T-cell (primary cell): Measurements from ENCODE around the gene PSEN1. TPM values are rescaled to one million over a fixed set of nuclear protein-coding genes. Genes with fewer than 3 reads are reported as not detected.

Experiments
- ATAC-seq, 4 experiments: fragments of 200-7000 bp in 3 of 4; fragments of 150-1000 bp in 1 of 4; cut with Tn5 transposase; replicated peaks in 1 of 4; 1 replicate in 3 of 4; 2 replicates in 1 of 4; pipeline ENCODE4 v1.10.0; 2021; ENCODE audit warnings: moderate library complexity in 3 of 4, mild to moderate bottlenecking in 2 of 4, moderate number of reproducible peaks in 1 of 4
- CTCF ChIA-PET, 2 donors: fragments of 300-600 bp; sonication (Branson Sonifier 250); formaldehyde crosslinking; loops; one replicate each; lab custom pipeline; 2022; ENCODE audit warnings: antibody characterized with exemption in 2 of 2; lab: Charles Lee
- POLR2A ChIA-PET, 2 donors: fragments of 300-600 bp; sonication (Branson Sonifier 250); formaldehyde crosslinking; loops; one replicate each; lab custom pipeline; 2022; ENCODE audit warnings: antibody characterized with exemption in 2 of 2; lab: Charles Lee
- DNase-seq, 35 experiments: peaks; one replicate each; pipeline versions ENCODE4 v3.0.0 to v3.0.0-alpha.2; 2013 to 2023
- H3K27ac ChIP-seq: one replicate; pipeline ENCODE4 v1.5.1; 2013; ENCODE audit warnings: low read length
- H3K27me3 ChIP-seq, 2 experiments: replicated peaks in 1 of 2; 1 replicate in 1 of 2; 2 replicates in 1 of 2; pipeline versions ENCODE4 v1.6.1 to v1.7.0; 2013; ENCODE audit warnings: low read length in 1 of 2, mixed read lengths in 1 of 2; ENCODE audit not compliant: control insufficient read depth in 2 of 2, insufficient read depth in 2 of 2; ENCODE audit errors: extremely low read depth in 1 of 2
- H3K36me3 ChIP-seq, 2 donors: 1 replicate in 1 of 2; 2 replicates in 1 of 2; pipeline versions ENCODE4 v1.6.1 to v1.7.0; 2013; ENCODE audit warnings: low read length in 1 of 2; ENCODE audit not compliant: control insufficient read depth in 2 of 2, insufficient read depth in 1 of 2; ENCODE audit errors: extremely low read depth in 1 of 2
- H3K4me1 ChIP-seq, 2 experiments: 1 replicate in 1 of 2; 2 replicates in 1 of 2; pipeline versions ENCODE4 v1.6.1 to v1.7.0; 2013; ENCODE audit warnings: low read length in 2 of 2, mixed read lengths in 1 of 2; ENCODE audit not compliant: insufficient read depth in 2 of 2, control insufficient read depth in 1 of 2; ENCODE audit errors: extremely low read depth in 1 of 2
- H3K4me3 ChIP-seq, 2 donors: 1 replicate in 1 of 2; 2 replicates in 1 of 2; pipeline versions ENCODE4 v1.5.1 to v1.7.0; 2013; ENCODE audit warnings: mild to moderate bottlenecking in 2 of 2, low read length in 1 of 2, moderate library complexity in 1 of 2; ENCODE audit not compliant: control insufficient read depth in 1 of 2; ENCODE audit errors: extremely low read depth in 1 of 2
- H3K9me3 ChIP-seq: 2 replicates; pipeline ENCODE4 v1.7.0; 2013
- H3K27ac Mint-ChIP-seq, 2 donors: one replicate each; pipeline ENCODE4 v1.8.0; 2020 to 2021; ENCODE audit warnings: mild to moderate bottlenecking in 2 of 2, mixed read lengths in 2 of 2
- H3K27me3 Mint-ChIP-seq, 2 donors: one replicate each; pipeline ENCODE4 v1.8.0; 2021 to 2022; ENCODE audit warnings: mixed read lengths in 2 of 2
- H3K36me3 Mint-ChIP-seq: one replicate; pipeline ENCODE4 v1.8.0; 2021; ENCODE audit warnings: mixed read lengths
- H3K4me1 Mint-ChIP-seq, 3 donors: one replicate each; pipeline ENCODE4 v1.8.0; 2020 to 2022; ENCODE audit warnings: mixed read lengths in 3 of 3, mild to moderate bottlenecking in 1 of 3
- H3K4me3 Mint-ChIP-seq, 3 donors: one replicate each; pipeline ENCODE4 v1.8.0; 2020 to 2022; ENCODE audit warnings: mild to moderate bottlenecking in 3 of 3, mixed read lengths in 3 of 3, moderate library complexity in 3 of 3
- H3K9me3 Mint-ChIP-seq, 3 donors: one replicate each; pipeline ENCODE4 v1.8.0; 2020 to 2022; ENCODE audit warnings: mixed read lengths in 3 of 3
- WGBS: methylation state at CpG from one replicate; pipeline ENCODE4 v1.1.5; 2013; ENCODE audit warnings: missing lambda C conversion rate; ENCODE audit not compliant: insufficient coverage; 5-methylcytosine and 5-hydroxymethylcytosine counted together
- total RNA-seq, 35 experiments: library from RNA in 6 of 35; stranded (reverse) in 6 of 35; fragments of 120-200 nt in 1 of 35; gene quantifications; one replicate each; pipeline versions ENCODE4 v1.2.1 to v1.2.4 and lab custom pipeline; 2013 to 2026

Gene PSEN1
- total RNA-seq, 5 donors from 2014 or later (not counting 1 experiment from before 2014, with no cell fraction given): 31.7 to 49.2 (median 37.9) TPM

DNA sequence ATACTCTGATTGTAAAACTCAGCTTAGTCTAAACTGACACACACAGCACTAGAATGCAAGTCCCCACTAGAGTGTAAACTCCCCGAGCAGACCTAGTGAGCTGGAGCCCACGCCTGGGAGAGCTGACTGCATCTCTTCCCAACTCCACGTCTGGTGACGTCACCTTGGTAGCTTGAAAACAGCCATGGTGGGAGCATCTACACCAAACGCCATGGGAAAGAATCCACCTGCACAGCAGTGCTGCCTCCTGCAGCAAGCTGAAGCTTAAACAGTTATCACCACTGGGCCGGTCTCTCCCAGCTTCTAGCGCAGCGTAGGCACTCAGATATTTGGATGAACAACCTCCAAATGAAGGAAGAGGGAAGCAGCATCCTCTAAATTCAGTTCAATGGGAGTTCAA lies 96.7 kb downstream of the PSEN1 start:
- Mint-ChIP-seq H3K4me1 (peaks cover 4 to 12% (median 8%) of the 10 kb centered on the region in 3 donors), H3K9me3 (no peaks in the 10 kb centered on the region), H3K27ac (no peak overlapping the region), H3K36me3 (peaks cover 15% of the 10 kb centered on the region), H3K4me3 (no peak overlapping the region), H3K27me3 (peaks cover 33 to 40% of the 10 kb centered on the region in 2 donors)
- DNase-seq: no peak
- H3K27me3 ChIP-seq: peaks cover 9 to 56% of the 10 kb centered on the region in 2 experiments
- H3K36me3 ChIP-seq: peaks cover 1 to 3% of the 10 kb centered on the region in 2 donors
- CTCF ChIA-PET: interaction anchor here (0.5 to 0.7 kb wide), 2 partner anchors 156 to 1650 kb away, joined by 4 to 7 read pairs; no protein-coding TSS in a partner anchor
- H3K4me1 ChIP-seq: peaks cover 0 to 6% of the 10 kb centered on the region in 2 experiments
- 78% methylated on average over 7 of the region's 8 CpGs for WGBS
- H3K4me3 ChIP-seq: no peak overlapping the region
- no peak overlapping the region for H3K27ac ChIP-seq
- no peaks in the 10 kb centered on the region for H3K9me3 ChIP-seq
- POLR2A ChIA-PET: no interaction called here
- no peak for ATAC-seq

- Mint-ChIP-seq H3K9me3 (no peaks in the 10 kb centered on the region), H3K27me3 (peaks cover 33 to 44% of the 10 kb centered on the region in 2 donors), H3K36me3 (peaks cover 10% of the 10 kb centered on the region), H3K4me1 (peaks cover 7 to 16% (median 8%) of the 10 kb centered on the region in 3 donors), H3K27ac (no peak overlapping the region), H3K4me3 (no peak overlapping the region)
- Histone ChIP-seq H3K4me3 (no peak overlapping the region), H3K27me3 (peaks cover 13 to 60% of the 10 kb centered on the region in 2 experiments), H3K4me1 (peaks cover 0 to 11% of the 10 kb centered on the region in 2 experiments), H3K36me3 (no peaks in the 10 kb centered on the region), H3K9me3 (no peaks in the 10 kb centered on the region), H3K27ac (no peak overlapping the region)
- POLR2A ChIA-PET: no interaction called here
- CTCF ChIA-PET: no interaction called here
- ATAC-seq (no peak), DNase-seq (no peak)
- WGBS: 80% methylated on average over 9 of the region's 10 CpGs
Observed at GRCh38 chr14:73233564-73233963, 97.3 kb downstream of the PSEN1 start.

DNA sequence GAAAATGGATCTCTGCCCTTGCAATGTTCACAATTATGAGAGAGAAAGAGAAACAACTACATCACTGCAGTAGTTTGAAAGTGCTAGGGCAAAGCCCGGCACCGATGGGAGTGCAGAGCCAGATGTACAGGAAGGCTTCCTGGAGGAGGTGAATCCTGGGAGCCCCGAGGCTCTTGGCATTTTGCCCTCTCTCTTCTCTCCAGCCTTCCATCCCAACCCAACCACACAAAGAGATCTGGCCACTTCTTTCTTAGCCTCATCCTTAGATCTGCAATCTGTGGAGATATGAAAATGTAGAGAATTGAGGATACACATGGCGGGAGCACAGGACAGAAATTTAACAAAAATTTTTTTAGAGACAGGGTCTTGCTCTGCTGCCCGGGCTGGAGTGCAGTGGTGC lies 97.7 kb downstream of the PSEN1 start:
- H3K9me3 Mint-ChIP-seq: no peaks in the 10 kb centered on the region
- ATAC-seq: no peak
- CTCF ChIA-PET: no interaction called here
- no peak for DNase-seq
- H3K36me3 Mint-ChIP-seq: peaks cover 5% of the 10 kb centered on the region
- Histone ChIP-seq H3K27me3 (peaks cover 13 to 64% of the 10 kb centered on the region in 2 experiments), H3K36me3 (no peaks in the 10 kb centered on the region), H3K27ac (no peak overlapping the region), H3K9me3 (no peaks in the 10 kb centered on the region), H3K4me1 (peaks cover 0 to 11% of the 10 kb centered on the region in 2 experiments), H3K4me3 (no peak overlapping the region)
- no peak overlapping the region for H3K27ac Mint-ChIP-seq
- 100% methylated on average over 4 of the region's 5 CpGs for WGBS
- peaks cover 8 to 20% (median 8%) of the 10 kb centered on the region in 3 donors for H3K4me1 Mint-ChIP-seq
- no peak overlapping the region for H3K4me3 Mint-ChIP-seq
- POLR2A ChIA-PET: no interaction called here
- H3K27me3 Mint-ChIP-seq: peaks cover 37 to 49% of the 10 kb centered on the region in 2 donors

GRCh38 chr14:73234586-73235394 lies 98.5 kb downstream of the PSEN1 start:
- Histone ChIP-seq H3K4me3 (no peak overlapping the region), H3K4me1 (peaks cover 0 to 12% of the 10 kb centered on the region in 2 experiments), H3K27ac (no peak overlapping the region), H3K36me3 (no peaks in the 10 kb centered on the region), H3K9me3 (no peaks in the 10 kb centered on the region), H3K27me3 (peaks cover 13 to 70% of the 10 kb centered on the region in 2 experiments)
- Mint-ChIP-seq H3K27me3 (peaks cover 42 to 54% of the 10 kb centered on the region in 2 donors), H3K4me3 (no peak overlapping the region), H3K4me1 (peaks cover 8 to 20% (median 8%) of the 10 kb centered on the region in 3 donors), H3K36me3 (no peaks in the 10 kb centered on the region), H3K27ac (no peak overlapping the region), H3K9me3 (no peaks in the 10 kb centered on the region)
- ATAC-seq (no peak), DNase-seq (no peak)
- CTCF ChIA-PET: no interaction called here
- WGBS: 78% methylated on average over 4 of the region's 11 CpGs
- POLR2A ChIA-PET: no interaction called here

DNA sequence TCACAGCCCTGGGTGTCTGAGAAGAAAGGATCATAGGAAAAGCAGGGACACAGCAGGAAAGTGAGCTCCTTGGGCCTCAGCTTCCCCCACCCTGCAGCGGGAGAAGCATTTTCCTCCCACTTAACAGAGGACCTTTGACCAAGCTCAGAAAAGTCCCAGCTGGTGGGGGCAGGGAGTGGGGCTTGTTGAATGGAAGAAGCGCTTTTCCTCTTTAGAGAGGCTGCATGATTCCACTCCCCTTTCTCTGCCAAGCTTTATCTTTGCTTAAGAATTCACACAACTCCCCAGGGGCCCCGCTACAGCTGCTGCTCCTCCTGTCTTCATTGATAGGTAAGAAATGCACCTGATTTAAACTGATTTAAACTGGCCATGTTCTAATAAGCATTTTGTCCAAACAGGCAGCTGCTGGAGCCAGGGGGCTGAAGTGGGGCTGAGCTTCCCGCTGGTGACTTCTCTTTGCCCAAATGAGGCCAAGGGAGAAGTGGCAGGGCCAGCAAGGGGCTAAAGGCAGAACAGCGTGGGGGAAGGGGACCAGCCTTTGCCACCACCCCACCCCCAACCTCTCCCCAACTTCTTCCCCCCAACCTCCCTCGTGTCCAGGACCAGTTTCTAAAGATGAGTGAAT lies 99.3 kb downstream of the PSEN1 start:
- H3K36me3 Mint-ChIP-seq: no peaks in the 10 kb centered on the region
- H3K4me3 ChIP-seq: no peak overlapping the region
- H3K27me3 ChIP-seq: peaks cover 13 to 78% of the 10 kb centered on the region in 2 experiments

DNA sequence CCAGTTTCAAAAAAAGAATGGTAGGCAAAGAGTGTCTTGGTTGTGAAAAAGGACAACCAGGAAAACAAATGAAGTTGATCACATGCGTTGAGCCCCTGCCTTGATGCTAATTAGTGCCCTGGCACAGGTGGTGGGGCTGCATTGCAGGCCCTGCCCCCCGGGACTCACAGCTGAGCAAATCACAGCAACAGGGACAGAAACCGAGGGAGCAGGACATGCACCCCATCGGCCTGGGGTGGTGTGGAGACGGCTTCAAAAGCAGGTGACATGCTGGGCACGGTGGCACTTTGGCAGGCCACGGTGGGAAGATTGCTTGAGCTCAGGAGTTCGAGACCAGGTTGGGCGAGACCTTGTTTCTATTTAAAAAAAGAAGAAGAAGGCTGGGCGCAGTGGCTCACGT lies 99.8 kb downstream of the PSEN1 start:
- Histone ChIP-seq H3K4me3 (no peak overlapping the region), H3K4me1 (peaks cover 0 to 16% of the 10 kb centered on the region in 2 experiments), H3K27me3 (peaks cover 13 to 84% of the 10 kb centered on the region in 2 experiments), H3K27ac (no peak overlapping the region), H3K9me3 (no peaks in the 10 kb centered on the region), H3K36me3 (no peaks in the 10 kb centered on the region)
- H3K27me3 Mint-ChIP-seq: peaks cover 46 to 66% of the 10 kb centered on the region in 2 donors
- POLR2A ChIA-PET: interaction anchor here in 1 of 2 donors (0.7 kb wide), 1 partner anchor 81 kb away, joined by 10 read pairs; no protein-coding TSS in a partner anchor
- DNase-seq (no peak), ATAC-seq (no peak)
- H3K36me3 Mint-ChIP-seq: no peaks in the 10 kb centered on the region
- WGBS: 39% methylated on average over 10 of the region's 11 CpGs
- CTCF ChIA-PET: no interaction called here
- no peaks in the 10 kb centered on the region for H3K9me3 Mint-ChIP-seq
- peaks cover 8 to 20% (median 8%) of the 10 kb centered on the region in 3 donors for H3K4me1 Mint-ChIP-seq
- peak overlapping the region in 1 of 3 donors; percentile 60 for H3K4me3 Mint-ChIP-seq
- H3K27ac Mint-ChIP-seq: no peak overlapping the region

More for the DNA sequence above, 99.3 kb downstream of the PSEN1 start:
- ATAC-seq (no peak), DNase-seq (no peak)
- H3K27ac Mint-ChIP-seq: no peak overlapping the region
- no peaks in the 10 kb centered on the region for H3K36me3 ChIP-seq
- H3K9me3 Mint-ChIP-seq: no peaks in the 10 kb centered on the region
- CTCF ChIA-PET: no interaction called here
- H3K27me3 Mint-ChIP-seq: peaks cover 46 to 61% of the 10 kb centered on the region in 2 donors
- peaks cover 0 to 16% of the 10 kb centered on the region in 2 experiments for H3K4me1 ChIP-seq
- no peak overlapping the region for H3K27ac ChIP-seq
- WGBS: 69% methylated on average over 2 of the region's 6 CpGs
- H3K9me3 ChIP-seq: no peaks in the 10 kb centered on the region
- H3K4me3 Mint-ChIP-seq: peak overlapping the region in 1 of 3 donors; percentile 60
- H3K4me1 Mint-ChIP-seq: peaks cover 8 to 20% (median 8%) of the 10 kb centered on the region in 3 donors
- POLR2A ChIA-PET: no interaction called here
